SK-N-SH treated with all-trans-retinoic acid at 6 μM for 48 hours (cell line): ENCODE data around the gene OR1L6.

Source experiments
- ATAC-seq: fragments of 200-7000 bp; cut with Tn5 transposase; 3 replicates; pipeline ENCODE4 v1.9.1; 2020; ENCODE audit warnings: mild to moderate bottlenecking, moderate library complexity
- ARNTL ChIP-seq: fragments of 450-650 bp; formaldehyde crosslinking; IDR thresholded peaks from 2 replicates; pipeline ENCODE4 v1.5.0; 2020; ENCODE audit warnings: low read depth, mild to moderate bottlenecking, moderate library complexity, borderline replicate concordance
- BACH2 ChIP-seq: fragments of 250-450 bp; sonication (Bioruptor Pico); IDR thresholded peaks from 2 replicates; pipeline ENCODE4 v1.9.0; 2021; ENCODE audit warnings: mild to moderate bottlenecking, borderline replicate concordance
- CREB5 ChIP-seq: fragments of 250-450 bp; sonication (Bioruptor Pico); IDR thresholded peaks from 2 replicates; pipeline ENCODE4 v1.5.1; 2020; ENCODE audit warnings: low read depth, mild to moderate bottlenecking, moderate library complexity
- CSDC2 ChIP-seq: fragments of 250-450 bp; sonication (Bioruptor Pico); IDR thresholded peaks from 2 replicates; pipeline ENCODE4 v1.5.0; 2020; ENCODE audit warnings: mild to moderate bottlenecking, moderate library complexity
- CSRNP3 ChIP-seq: fragments of 250-450 bp; sonication (Bioruptor Pico); IDR thresholded peaks from 2 replicates; pipeline ENCODE4 v1.5.1; 2021; ENCODE audit warnings: mild to moderate bottlenecking, moderate library complexity
- ESRRG ChIP-seq: fragments of 250-450 bp; sonication (Bioruptor Pico); IDR thresholded peaks from 2 replicates; pipeline ENCODE4 v1.6.1; 2021; ENCODE audit warnings: mild to moderate bottlenecking
- GLIS3 ChIP-seq: fragments of 250-450 bp; sonication (Bioruptor Pico); IDR thresholded peaks from 2 replicates; pipeline ENCODE4 v1.5.0; 2020; ENCODE audit warnings: mild to moderate bottlenecking, moderate library complexity
- OSR1 ChIP-seq: fragments of 250-450 bp; sonication (Bioruptor Pico); IDR thresholded peaks from 2 replicates; pipeline ENCODE4 v1.8.0; 2022; ENCODE audit warnings: moderate library complexity, mild to moderate bottlenecking, inconsistent platforms
- POU6F1 ChIP-seq: fragments of 250-450 bp; sonication (Bioruptor Pico); IDR thresholded peaks from 2 replicates; pipeline ENCODE4 v1.8.0; 2021; ENCODE audit warnings: low read depth, mild to moderate bottlenecking, moderate library complexity, borderline replicate concordance
- PPARA ChIP-seq: fragments of 250-450 bp; sonication (Bioruptor Pico); IDR thresholded peaks from 2 replicates; pipeline ENCODE4 v1.5.0; 2020; ENCODE audit warnings: mild to moderate bottlenecking, borderline replicate concordance
- RARB ChIP-seq: fragments of 250-450 bp; sonication (Bioruptor Pico); IDR thresholded peaks from 2 replicates; pipeline ENCODE4 v1.8.0; 2021; ENCODE audit warnings: mild to moderate bottlenecking, moderate library complexity
- SNAI2 ChIP-seq: fragments of 250-450 bp; sonication (Bioruptor Pico); IDR thresholded peaks from 2 replicates; pipeline ENCODE4 v1.5.0; 2020; ENCODE audit warnings: mild to moderate bottlenecking, moderate library complexity
- TOX ChIP-seq: fragments of 250-450 bp; sonication (Bioruptor Pico); IDR thresholded peaks from 2 replicates; pipeline ENCODE4 v1.8.0; 2021; ENCODE audit warnings: mild to moderate bottlenecking, moderate library complexity, borderline replicate concordance
- TSHZ2 ChIP-seq: fragments of 250-450 bp; sonication (Bioruptor Pico); IDR thresholded peaks from 2 replicates; pipeline ENCODE4 v1.5.0; 2020; ENCODE audit warnings: mild to moderate bottlenecking, moderate library complexity
- ZFP30 ChIP-seq: fragments of 450-650 bp; formaldehyde crosslinking; IDR thresholded peaks from 2 replicates; pipeline ENCODE4 v1.5.0; 2022; ENCODE audit warnings: mild to moderate bottlenecking, moderate library complexity
- ZNF70 ChIP-seq: fragments of 450-650 bp; formaldehyde crosslinking; IDR thresholded peaks from 2 replicates; pipeline ENCODE4 v1.5.0; 2020; ENCODE audit warnings: mild to moderate bottlenecking, moderate library complexity
- ZNF8 ChIP-seq: fragments of 450-650 bp; formaldehyde crosslinking; IDR thresholded peaks from 2 replicates; pipeline ENCODE4 v1.5.0; 2020; ENCODE audit warnings: mild to moderate bottlenecking, moderate library complexity
- TF ChIP-seq, protein P1 (sequence below): fragments of 250-450 bp; sonication (Bioruptor Pico); IDR thresholded peaks from 2 replicates; pipeline ENCODE4 v1.8.0; 2020; ENCODE audit warnings: mild to moderate bottlenecking, moderate library complexity, borderline replicate concordance

Gene OR1L6

GRCh38 chr9:122786338-122786737 is 44.2 kb downstream of the OR1L6 start:
- ATAC-seq, result no peak
- no peak for TF ChIP-seq ARNTL (CRISPR knock-in tag)
- TF ChIP-seq OSR1 (CRISPR knock-in tag), result no peak
- TF ChIP-seq RARB (CRISPR knock-in tag), result no peak
- TF ChIP-seq ESRRG, result no peak
- TF ChIP-seq CSRNP3, result no peak
- TF ChIP-seq TSHZ2 (CRISPR knock-in tag), result no peak
- TF ChIP-seq, protein P1, sequence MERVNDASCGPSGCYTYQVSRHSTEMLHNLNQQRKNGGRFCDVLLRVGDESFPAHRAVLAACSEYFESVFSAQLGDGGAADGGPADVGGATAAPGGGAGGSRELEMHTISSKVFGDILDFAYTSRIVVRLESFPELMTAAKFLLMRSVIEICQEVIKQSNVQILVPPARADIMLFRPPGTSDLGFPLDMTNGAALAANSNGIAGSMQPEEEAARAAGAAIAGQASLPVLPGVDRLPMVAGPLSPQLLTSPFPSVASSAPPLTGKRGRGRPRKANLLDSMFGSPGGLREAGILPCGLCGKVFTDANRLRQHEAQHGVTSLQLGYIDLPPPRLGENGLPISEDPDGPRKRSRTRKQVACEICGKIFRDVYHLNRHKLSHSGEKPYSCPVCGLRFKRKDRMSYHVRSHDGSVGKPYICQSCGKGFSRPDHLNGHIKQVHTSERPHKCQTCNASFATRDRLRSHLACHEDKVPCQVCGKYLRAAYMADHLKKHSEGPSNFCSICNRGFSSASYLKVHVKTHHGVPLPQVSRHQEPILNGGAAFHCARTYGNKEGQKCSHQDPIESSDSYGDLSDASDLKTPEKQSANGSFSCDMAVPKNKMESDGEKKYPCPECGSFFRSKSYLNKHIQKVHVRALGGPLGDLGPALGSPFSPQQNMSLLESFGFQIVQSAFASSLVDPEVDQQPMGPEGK (CRISPR knock-in tag), result no peak

GRCh38 chr9:122788831-122789230 is 46.7 kb downstream of the OR1L6 start, which contains the start of gene OR5C1:
Gene OR5C1 (plus strand): TSS chr9:122788933. CDS start chr9:122788933, 0 bp downstream.
- TF ChIP-seq, protein P1 (CRISPR knock-in tag), result no peak
- TF ChIP-seq TSHZ2 (CRISPR knock-in tag) (no peak), BACH2 (CRISPR knock-in tag) (no peak), ZFP30 (CRISPR knock-in tag) (no peak), SNAI2 (CRISPR knock-in tag) (no peak), CSRNP3 (no peak), TOX (no peak), ZNF8 (no peak), POU6F1 (CRISPR knock-in tag) (no peak), CSDC2 (CRISPR knock-in tag) (no peak), PPARA (CRISPR knock-in tag) (no peak), CREB5 (CRISPR knock-in tag) (no peak), GLIS3 (CRISPR knock-in tag) (no peak), ZNF70 (CRISPR knock-in tag) (no peak), ESRRG (no peak), RARB (CRISPR knock-in tag) (no peak), OSR1 (CRISPR knock-in tag) (no peak)
- no peak for ATAC-seq
